HG02763 (cell line): Measurements from ENCODE around the gene CASK.

Experiments used
- ATAC-seq: cut with Tn5 transposase; IDR thresholded peaks from one replicate; pipeline ENCODE4 v1.9.1; 2021; ENCODE audit warnings: mild to moderate bottlenecking, moderate library complexity; ENCODE audit not compliant: unreplicated experiment

Gene CASK

GRCh38 chrX:41590641-41591040 lies 332.7 kb downstream of the CASK start:
- ATAC-seq = no peak

- no peak for ATAC-seq
These were observed 333.6 kb downstream of the CASK start for GRCh38 chrX:41589634-41590270.

GRCh38 chrX:41588271-41588670 lies 335.1 kb downstream of the CASK start:
- ATAC-seq = no peak

- ATAC-seq = no peak
These were observed 342.8 kb downstream of the CASK start for GRCh38 chrX:41580423-41581064.

GRCh38 chrX:41563876-41564275 lies 359.5 kb downstream of the CASK start:
- ATAC-seq = no peak

- ATAC-seq = peak; percentile 86
These were observed 362.3 kb downstream of the CASK start for GRCh38 chrX:41561045-41561444.

GRCh38 chrX:41559235-41560052 lies 363.9 kb downstream of the CASK start:
- ATAC-seq = no peak

GRCh38 chrX:41558531-41558930 lies 364.8 kb downstream of the CASK start:
- no peak for ATAC-seq

GRCh38 chrX:41556958-41557357 lies 366.4 kb downstream of the CASK start:
- ATAC-seq = no peak

- no peak for ATAC-seq
These were observed 369.7 kb downstream of the CASK start for GRCh38 chrX:41553688-41554087.

GRCh38 chrX:41548411-41548810 lies 374.9 kb downstream of the CASK start:
- no peak for ATAC-seq

GRCh38 chrX:41543668-41544067 lies 379.7 kb downstream of the CASK start:
- no peak for ATAC-seq

- ATAC-seq = no peak
These were observed 380.3 kb downstream of the CASK start for GRCh38 chrX:41543025-41543424.

GRCh38 chrX:41542536-41542935 lies 380.8 kb downstream of the CASK start:
- no peak for ATAC-seq

GRCh38 chrX:41542135-41542534 lies 381.2 kb downstream of the CASK start:
- ATAC-seq = no peak

- ATAC-seq = no peak
These were observed 382.0 kb downstream of the CASK start for GRCh38 chrX:41541386-41541785.

- no peak for ATAC-seq
These were observed 384.6 kb downstream of the CASK start for GRCh38 chrX:41538707-41539106.

GRCh38 chrX:41530085-41530484 lies 393.3 kb downstream of the CASK start:
- no peak for ATAC-seq

GRCh38 chrX:41529221-41529620 lies 394.1 kb downstream of the CASK start:
- no peak for ATAC-seq

GRCh38 chrX:41528784-41529183 lies 394.6 kb downstream of the CASK start:
- no peak for ATAC-seq

- ATAC-seq = no peak
These were observed 396.4 kb downstream of the CASK start for GRCh38 chrX:41526925-41527324.

GRCh38 chrX:41526271-41526670 lies 397.1 kb downstream of the CASK start:
- no peak for ATAC-seq
